ENCODE results near the gene CDC20B. TPM values are rescaled to one million over a fixed set of nuclear protein-coding genes. Genes with fewer than 3 reads are reported as not detected.

Gene CDC20B
- total RNA-seq, 1 experiment from 2014 or later, result not detected

Small RNA genes lying within 50 kb of the gene (small RNA-seq; reads per million reads assigned to genes)
- gene MIR449A (0.02 to 0.82 reads per million in 2 experiments), gene MIR449B (0 to 0.18 reads per million in 2 experiments), gene MIR449C (0.10 to 1.5 reads per million in 2 experiments)

Other genes with a start within 250 kb of the CDC20B start
- gene ESM1, start 187.6 kb downstream of the CDC20B start, total RNA-seq (2014; rRNA removed; shearing (Covaris generic)), result 22.7 and 25.6 TPM in 2 replicates
- gene GZMK, start 148.9 kb downstream of the CDC20B start, total RNA-seq (2014; rRNA removed; shearing (Covaris generic)), result not detected in 2 replicates
- not detected in 2 replicates for gene GZMA, start 70.5 kb downstream of the CDC20B start, total RNA-seq (2014; rRNA removed; shearing (Covaris generic))
- gene GPX8, start 13.0 kb downstream of the CDC20B start, total RNA-seq (2014; rRNA removed; shearing (Covaris generic)), result 61.1 and 65.0 TPM in 2 replicates
- 3.1 and 3.6 TPM in 2 replicates for gene MCIDAS, start 54.1 kb upstream of the CDC20B start, total RNA-seq (2014; rRNA removed; shearing (Covaris generic))
- gene CCNO, start 60.4 kb upstream of the CDC20B start, total RNA-seq (2014; rRNA removed; shearing (Covaris generic)), result 8.0 and 8.5 TPM in 2 replicates
- gene DHX29, start 134.5 kb upstream of the CDC20B start, total RNA-seq (2014; rRNA removed; shearing (Covaris generic)), result 30.7 and 35.8 TPM in 2 replicates
- 107 and 128 TPM in 2 replicates for gene MTREX, start 134.8 kb upstream of the CDC20B start, total RNA-seq (2014; rRNA removed; shearing (Covaris generic))